Measurements from ENCODE around the gene RGSL1.

- TF ChIP-seq CTCF (IDR thresholded peaks at IDR 0.05) (no peak), ZFX (IDR thresholded peaks at IDR 0.05; ENCODE audit: borderline replicate concordance) (no peak)
Observed at GRCh38 chr1:182515556-182515955, 65.6 kb downstream of the RGSL1 start.
